ENCODE data around the gene ACSL1. TPM values are rescaled to one million over a fixed set of nuclear protein-coding genes. Genes with fewer than 3 reads are reported as not detected.

ACSL1 gene
- total and polyA plus RNA-seq, 2 experiments from 2014 or later, result 6.2 to 13.1 TPM

- Histone ChIP-seq H2AFZ (no peak overlapping the region), H3K27ac (ENCODE audit: low read depth) (no peak overlapping the region), H3K79me2 (replicated peaks; ENCODE audit: insufficient read depth) (peaks cover 15% of the 10 kb centered on the region; the same call in 1 of the 2 replicates), H3K4me2 (no peak overlapping the region), H3K4me1 (ENCODE audit: insufficient read depth) (no peaks in the 10 kb centered on the region), H3K9me2 (ENCODE audit: insufficient read depth) (no peaks in the 10 kb centered on the region), H3K36me3 (ENCODE audit: insufficient read depth) (peaks cover 39% of the 10 kb centered on the region), H4K20me1 (replicated peaks; ENCODE audit: insufficient read depth) (peaks cover 18% of the 10 kb centered on the region), H3K27me3 (ENCODE audit: insufficient read depth) (no peaks in the 10 kb centered on the region), H3K4me3 (no peak overlapping the region), H3F3A (replicated peaks; ENCODE audit: low read depth) (no peaks in the 10 kb centered on the region)
- Mint-ChIP-seq H3K4me1 (no peaks in the 10 kb centered on the region), H3K27me3 (ENCODE audit: insufficient read depth, low read depth, poor library complexity) (peaks cover 4% of the 10 kb centered on the region), H3K9me3 (no peaks in the 10 kb centered on the region), H3K36me3 (ENCODE audit: low read depth) (peaks cover 87% of the 10 kb centered on the region), H3K27ac (no peak overlapping the region; the same call in 1 of the 2 replicates), H3K4me3 (no peak overlapping the region)
- TF ChIP-seq ETS1 (IDR thresholded peaks at IDR 0.05) (no peak), EZH2phosphoT487 (IDR thresholded peaks at IDR 0.05; ENCODE audit: unreplicated experiment) (peak; percentile 30)
- DNase-seq (ENCODE audit: low spot score) (no peak), ATAC-seq (no peak)
These were observed 113.4 kb downstream of the ACSL1 start for GRCh38 chr4:184712322-184712721.

DNA sequence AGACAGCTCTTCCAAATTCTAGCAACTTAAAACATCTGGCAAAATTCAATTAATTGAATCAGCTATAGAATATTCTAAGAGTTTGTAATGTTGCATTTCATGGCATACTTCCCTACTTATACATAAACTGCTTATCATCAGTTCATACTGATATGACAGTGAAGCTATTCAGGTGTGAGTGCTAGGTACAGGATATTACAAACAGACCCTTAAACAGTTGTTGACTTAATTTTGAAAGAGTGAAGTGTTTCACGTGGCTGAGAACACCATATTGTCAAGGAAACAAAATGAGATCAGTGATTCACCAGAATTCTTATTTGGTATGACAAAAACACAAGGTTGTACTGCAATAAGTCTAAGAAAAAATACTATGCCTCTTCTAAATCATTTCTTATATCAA, 119.3 kb downstream of the ACSL1 start:
- Mint-ChIP-seq H3K9me3 (no peaks in the 10 kb centered on the region), H3K27me3 (ENCODE audit: insufficient read depth, low read depth, poor library complexity) (peaks cover 4% of the 10 kb centered on the region), H3K4me1 (no peaks in the 10 kb centered on the region), H3K4me3 (no peak overlapping the region), H3K27ac (0 out of 2 replicates have a peak overlapping the region, but pooled peaks have one; percentile 45), H3K36me3 (ENCODE audit: low read depth) (peaks cover 80% of the 10 kb centered on the region)
- Histone ChIP-seq H3K79me2 (replicated peaks; ENCODE audit: insufficient read depth) (peaks cover 11% of the 10 kb centered on the region), H3K27ac (ENCODE audit: low read depth) (no peak overlapping the region), H3K4me2 (no peak overlapping the region), H3K9me2 (ENCODE audit: insufficient read depth) (no peaks in the 10 kb centered on the region), H3K36me3 (ENCODE audit: insufficient read depth) (peaks cover 48% of the 10 kb centered on the region), H3K4me1 (ENCODE audit: insufficient read depth) (no peaks in the 10 kb centered on the region), H3K27me3 (ENCODE audit: insufficient read depth) (no peaks in the 10 kb centered on the region), H2AFZ (no peak overlapping the region), H3F3A (replicated peaks; ENCODE audit: low read depth) (no peaks in the 10 kb centered on the region), H3K4me3 (no peak overlapping the region), H4K20me1 (replicated peaks; ENCODE audit: insufficient read depth) (peaks cover 18% of the 10 kb centered on the region)
- TF ChIP-seq JUNB (IDR thresholded peaks at IDR 0.05; ENCODE audit: unreplicated experiment) (no peak), ETS1 (IDR thresholded peaks at IDR 0.05) (no peak), STAT1 (IDR thresholded peaks at IDR 0.05; ENCODE audit: unreplicated experiment) (no peak), CREB1 (CRISPR knock-in tag; IDR thresholded peaks at IDR 0.05; ENCODE audit: low read depth) (no peak), EZH2 (IDR thresholded peaks at IDR 0.05; ENCODE audit: low read depth, unreplicated experiment) (no peak), ZNF331 (CRISPR knock-in tag; IDR thresholded peaks at IDR 0.05; ENCODE audit: low read depth) (no peak)
- TF ChIP-seq, protein P1, sequence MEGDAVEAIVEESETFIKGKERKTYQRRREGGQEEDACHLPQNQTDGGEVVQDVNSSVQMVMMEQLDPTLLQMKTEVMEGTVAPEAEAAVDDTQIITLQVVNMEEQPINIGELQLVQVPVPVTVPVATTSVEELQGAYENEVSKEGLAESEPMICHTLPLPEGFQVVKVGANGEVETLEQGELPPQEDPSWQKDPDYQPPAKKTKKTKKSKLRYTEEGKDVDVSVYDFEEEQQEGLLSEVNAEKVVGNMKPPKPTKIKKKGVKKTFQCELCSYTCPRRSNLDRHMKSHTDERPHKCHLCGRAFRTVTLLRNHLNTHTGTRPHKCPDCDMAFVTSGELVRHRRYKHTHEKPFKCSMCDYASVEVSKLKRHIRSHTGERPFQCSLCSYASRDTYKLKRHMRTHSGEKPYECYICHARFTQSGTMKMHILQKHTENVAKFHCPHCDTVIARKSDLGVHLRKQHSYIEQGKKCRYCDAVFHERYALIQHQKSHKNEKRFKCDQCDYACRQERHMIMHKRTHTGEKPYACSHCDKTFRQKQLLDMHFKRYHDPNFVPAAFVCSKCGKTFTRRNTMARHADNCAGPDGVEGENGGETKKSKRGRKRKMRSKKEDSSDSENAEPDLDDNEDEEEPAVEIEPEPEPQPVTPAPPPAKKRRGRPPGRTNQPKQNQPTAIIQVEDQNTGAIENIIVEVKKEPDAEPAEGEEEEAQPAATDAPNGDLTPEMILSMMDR (conservative IDR thresholded peaks at IDR 0.05; ENCODE audit: low read depth in 2 of 2), result no peak
- TF ChIP-seq, protein P2, sequence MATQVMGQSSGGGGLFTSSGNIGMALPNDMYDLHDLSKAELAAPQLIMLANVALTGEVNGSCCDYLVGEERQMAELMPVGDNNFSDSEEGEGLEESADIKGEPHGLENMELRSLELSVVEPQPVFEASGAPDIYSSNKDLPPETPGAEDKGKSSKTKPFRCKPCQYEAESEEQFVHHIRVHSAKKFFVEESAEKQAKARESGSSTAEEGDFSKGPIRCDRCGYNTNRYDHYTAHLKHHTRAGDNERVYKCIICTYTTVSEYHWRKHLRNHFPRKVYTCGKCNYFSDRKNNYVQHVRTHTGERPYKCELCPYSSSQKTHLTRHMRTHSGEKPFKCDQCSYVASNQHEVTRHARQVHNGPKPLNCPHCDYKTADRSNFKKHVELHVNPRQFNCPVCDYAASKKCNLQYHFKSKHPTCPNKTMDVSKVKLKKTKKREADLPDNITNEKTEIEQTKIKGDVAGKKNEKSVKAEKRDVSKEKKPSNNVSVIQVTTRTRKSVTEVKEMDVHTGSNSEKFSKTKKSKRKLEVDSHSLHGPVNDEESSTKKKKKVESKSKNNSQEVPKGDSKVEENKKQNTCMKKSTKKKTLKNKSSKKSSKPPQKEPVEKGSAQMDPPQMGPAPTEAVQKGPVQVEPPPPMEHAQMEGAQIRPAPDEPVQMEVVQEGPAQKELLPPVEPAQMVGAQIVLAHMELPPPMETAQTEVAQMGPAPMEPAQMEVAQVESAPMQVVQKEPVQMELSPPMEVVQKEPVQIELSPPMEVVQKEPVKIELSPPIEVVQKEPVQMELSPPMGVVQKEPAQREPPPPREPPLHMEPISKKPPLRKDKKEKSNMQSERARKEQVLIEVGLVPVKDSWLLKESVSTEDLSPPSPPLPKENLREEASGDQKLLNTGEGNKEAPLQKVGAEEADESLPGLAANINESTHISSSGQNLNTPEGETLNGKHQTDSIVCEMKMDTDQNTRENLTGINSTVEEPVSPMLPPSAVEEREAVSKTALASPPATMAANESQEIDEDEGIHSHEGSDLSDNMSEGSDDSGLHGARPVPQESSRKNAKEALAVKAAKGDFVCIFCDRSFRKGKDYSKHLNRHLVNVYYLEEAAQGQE (IDR thresholded peaks at IDR 0.05; ENCODE audit: unreplicated experiment), result no peak
- ATAC-seq (no peak), DNase-seq (ENCODE audit: low spot score) (no peak)

Measured in GM23338 (cell line).